Uterus (tissue), 2 donors: ENCODE measurements around the gene LRRC49.

Experiments used
- POLR2A ChIP-seq, 2 donors: fragments of 450-650 bp; IDR thresholded peaks; one replicate each; pipeline ENCODE4 v1.6.1; 2016; ENCODE audit warnings: antibody characterized with exemption in 2 of 2, mild to moderate bottlenecking in 1 of 2, moderate library complexity in 1 of 2
- TF ChIP-seq, protein P1 (sequence below), 4 experiments: fragments of 200-600 bp in 2 of 4; fragments of 450-650 bp in 2 of 4; sonication (generic) in 2 of 4; IDR thresholded peaks; one replicate each; pipeline ENCODE4 v1.5.1; 2016 to 2019; ENCODE audit warnings: antibody characterized with exemption in 4 of 4, mild to moderate bottlenecking in 2 of 4, moderate library complexity in 1 of 4

DNA sequence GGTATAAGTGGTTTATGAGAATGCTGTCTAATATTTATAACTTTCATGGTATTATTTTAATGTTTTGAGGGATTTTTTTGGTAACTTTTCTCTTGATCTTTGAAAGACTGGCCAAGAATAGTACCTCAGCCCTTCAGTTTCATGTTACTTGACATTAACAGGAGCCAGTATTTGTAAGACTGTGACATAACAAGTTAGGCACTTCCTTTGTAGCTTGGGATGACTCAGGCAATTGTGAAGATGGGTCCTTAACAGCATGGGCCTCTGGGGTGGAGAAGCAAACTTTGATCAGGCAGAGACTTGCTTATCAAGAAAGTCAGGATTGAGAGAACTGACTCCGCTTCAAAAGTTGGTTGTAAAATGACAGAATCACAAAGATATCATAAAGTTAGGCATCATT is 9.5 kb downstream of the LRRC49 start:
- TF ChIP-seq, protein P1, sequence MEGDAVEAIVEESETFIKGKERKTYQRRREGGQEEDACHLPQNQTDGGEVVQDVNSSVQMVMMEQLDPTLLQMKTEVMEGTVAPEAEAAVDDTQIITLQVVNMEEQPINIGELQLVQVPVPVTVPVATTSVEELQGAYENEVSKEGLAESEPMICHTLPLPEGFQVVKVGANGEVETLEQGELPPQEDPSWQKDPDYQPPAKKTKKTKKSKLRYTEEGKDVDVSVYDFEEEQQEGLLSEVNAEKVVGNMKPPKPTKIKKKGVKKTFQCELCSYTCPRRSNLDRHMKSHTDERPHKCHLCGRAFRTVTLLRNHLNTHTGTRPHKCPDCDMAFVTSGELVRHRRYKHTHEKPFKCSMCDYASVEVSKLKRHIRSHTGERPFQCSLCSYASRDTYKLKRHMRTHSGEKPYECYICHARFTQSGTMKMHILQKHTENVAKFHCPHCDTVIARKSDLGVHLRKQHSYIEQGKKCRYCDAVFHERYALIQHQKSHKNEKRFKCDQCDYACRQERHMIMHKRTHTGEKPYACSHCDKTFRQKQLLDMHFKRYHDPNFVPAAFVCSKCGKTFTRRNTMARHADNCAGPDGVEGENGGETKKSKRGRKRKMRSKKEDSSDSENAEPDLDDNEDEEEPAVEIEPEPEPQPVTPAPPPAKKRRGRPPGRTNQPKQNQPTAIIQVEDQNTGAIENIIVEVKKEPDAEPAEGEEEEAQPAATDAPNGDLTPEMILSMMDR (IDR thresholded peaks at IDR 0.05), result no peak
- no peak for TF ChIP-seq POLR2A (IDR thresholded peaks at IDR 0.05)
